Activated CD8-positive, alpha-beta T cell treated with anti-CD3 and anti-CD28 coated beads for 36 hours (primary cell): ENCODE measurements around the gene PLEKHO1. TPM values are rescaled to one million over a fixed set of nuclear protein-coding genes. Genes with fewer than 3 reads are reported as not detected.
"Not testable (repeated sequence)": the region's sequence is repeated elsewhere in the genome, so short reads cannot be mapped to it uniquely, and the experiment has no call there.

Experiments
- ATAC-seq: fragments of 200-7000 bp; cut with Tn5 transposase; one replicate; pipeline ENCODE4 v1.10.0; 2021; ENCODE audit warnings: mild to moderate bottlenecking, moderate library complexity
- CTCF ChIA-PET: fragments of 350-600 bp; sonication (Branson Sonifier 250); formaldehyde crosslinking; loops from one replicate; lab custom pipeline; 2021; ENCODE audit warnings: antibody characterized with exemption; lab: Charles Lee
- POLR2A ChIA-PET: fragments of 350-600 bp; sonication (Branson Sonifier 250); formaldehyde crosslinking; loops from one replicate; lab custom pipeline; 2021; ENCODE audit warnings: antibody characterized with exemption; lab: Charles Lee
- DNase-seq: peaks from one replicate; pipeline ENCODE4 v3.0.0-alpha.2; 2020
- H3K27ac Mint-ChIP-seq: one replicate; pipeline ENCODE4 v1.8.0; 2021; ENCODE audit warnings: mild to moderate bottlenecking, mixed read lengths
- H3K27me3 Mint-ChIP-seq: one replicate; pipeline ENCODE4 v1.8.0; 2021; ENCODE audit warnings: mixed read lengths
- H3K36me3 Mint-ChIP-seq: one replicate; pipeline ENCODE4 v1.8.0; 2021; ENCODE audit warnings: low read depth, mixed read lengths
- H3K4me1 Mint-ChIP-seq: one replicate; pipeline ENCODE4 v1.8.0; 2021; ENCODE audit warnings: low read depth, mixed read lengths
- H3K4me3 Mint-ChIP-seq: one replicate; pipeline ENCODE4 v1.8.0; 2021; ENCODE audit warnings: mild to moderate bottlenecking, moderate library complexity, mixed read lengths
- H3K9me3 Mint-ChIP-seq: one replicate; pipeline ENCODE4 v1.8.0; 2021; ENCODE audit warnings: mixed read lengths
- intact Hi-C: fragments of 100-400 bp; cut with micrococcal nuclease; formaldehyde crosslinking; loops from one replicate; pipeline ENCODE4 v1.10.0; 2022
- total RNA-seq, 2 experiments: library from RNA; stranded (reverse); gene quantifications; one replicate each; pipeline ENCODE4 v1.2.3, GENCODE V29; 2021
- TF ChIP-seq, protein P1 (sequence below): fragments of 200-600 bp; IDR thresholded peaks from one replicate; pipeline ENCODE4 v1.8.0; 2022; ENCODE audit warnings: antibody characterized with exemption, mild to moderate bottlenecking

PLEKHO1 gene
- total RNA-seq, 2 experiments from 2014 or later = 18.2 to 19.0 TPM

DNA sequence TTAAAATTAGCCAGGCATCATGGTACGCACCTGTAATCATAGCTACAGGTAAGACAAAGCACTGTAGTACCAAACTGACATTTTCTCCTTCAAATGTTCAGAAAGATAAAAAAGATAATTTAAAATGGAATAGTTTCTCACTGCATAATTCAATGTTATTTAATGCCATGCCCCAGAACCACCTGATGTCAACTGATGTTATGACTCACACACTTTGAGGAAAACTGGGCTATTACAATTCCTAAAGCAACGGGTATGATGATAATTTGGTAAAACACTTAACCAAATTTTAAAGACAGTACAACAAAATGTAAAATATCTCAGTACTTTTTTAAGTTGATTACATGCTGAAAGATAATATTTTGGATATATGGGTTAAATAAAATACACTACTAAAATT is 22.9 kb upstream of the PLEKHO1 start:
- no peaks in the 10 kb centered on the region for H3K9me3 Mint-ChIP-seq
- intact Hi-C loops = no loop called here
- no peak overlapping the region for H3K4me3 Mint-ChIP-seq
- ATAC-seq (no peak), DNase-seq (no peak)
- ChIA-PET POLR2A (interaction anchor here (1.0 to 1.5 kb wide), 3 partner anchors 11 to 59 kb away, joined by 3 read pairs; partner anchors contain the start of gene VPS45), CTCF (interaction anchor here (0.6 to 1.1 kb wide), 3 partner anchors 24 to 165 kb away, joined by 3 to 4 read pairs (median 3); no protein-coding TSS in a partner anchor)
- H3K27me3 Mint-ChIP-seq = no peaks in the 10 kb centered on the region
- no peak overlapping the region for H3K27ac Mint-ChIP-seq
- peaks cover 8% of the 10 kb centered on the region for H3K4me1 Mint-ChIP-seq
- TF ChIP-seq, protein P1, sequence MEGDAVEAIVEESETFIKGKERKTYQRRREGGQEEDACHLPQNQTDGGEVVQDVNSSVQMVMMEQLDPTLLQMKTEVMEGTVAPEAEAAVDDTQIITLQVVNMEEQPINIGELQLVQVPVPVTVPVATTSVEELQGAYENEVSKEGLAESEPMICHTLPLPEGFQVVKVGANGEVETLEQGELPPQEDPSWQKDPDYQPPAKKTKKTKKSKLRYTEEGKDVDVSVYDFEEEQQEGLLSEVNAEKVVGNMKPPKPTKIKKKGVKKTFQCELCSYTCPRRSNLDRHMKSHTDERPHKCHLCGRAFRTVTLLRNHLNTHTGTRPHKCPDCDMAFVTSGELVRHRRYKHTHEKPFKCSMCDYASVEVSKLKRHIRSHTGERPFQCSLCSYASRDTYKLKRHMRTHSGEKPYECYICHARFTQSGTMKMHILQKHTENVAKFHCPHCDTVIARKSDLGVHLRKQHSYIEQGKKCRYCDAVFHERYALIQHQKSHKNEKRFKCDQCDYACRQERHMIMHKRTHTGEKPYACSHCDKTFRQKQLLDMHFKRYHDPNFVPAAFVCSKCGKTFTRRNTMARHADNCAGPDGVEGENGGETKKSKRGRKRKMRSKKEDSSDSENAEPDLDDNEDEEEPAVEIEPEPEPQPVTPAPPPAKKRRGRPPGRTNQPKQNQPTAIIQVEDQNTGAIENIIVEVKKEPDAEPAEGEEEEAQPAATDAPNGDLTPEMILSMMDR = no peak
- H3K36me3 Mint-ChIP-seq = peaks cover 4% of the 10 kb centered on the region

DNA sequence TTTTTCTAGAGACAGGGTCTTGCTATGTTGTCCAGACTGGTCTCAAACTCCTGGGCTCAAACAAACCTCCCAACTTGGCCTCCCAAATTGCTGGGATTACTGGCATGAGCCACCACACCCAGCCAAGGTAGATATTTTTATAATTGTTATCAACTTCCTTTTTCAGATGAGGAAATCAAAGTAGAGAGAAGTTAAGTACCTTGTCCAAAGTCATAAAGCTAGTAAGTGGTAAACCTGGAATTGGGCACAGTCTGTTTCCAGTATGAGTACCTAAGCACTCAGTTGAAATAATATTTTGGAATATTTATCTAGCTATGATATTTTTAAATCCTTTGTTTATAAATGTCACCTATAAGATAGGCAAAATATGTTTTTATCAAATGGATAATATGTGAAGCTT is 22.3 kb upstream of the PLEKHO1 start:
- TF ChIP-seq, protein P1 = no peak
- ATAC-seq (no peak), DNase-seq (no peak)
- H3K27me3 Mint-ChIP-seq = no peaks in the 10 kb centered on the region
- CTCF ChIA-PET = interaction anchor here (0.6 to 1.1 kb wide), 4 partner anchors 25 to 166 kb away, joined by 3 to 4 read pairs (median 3); no protein-coding TSS in a partner anchor
- H3K36me3 Mint-ChIP-seq = peaks cover 4% of the 10 kb centered on the region
- intact Hi-C loops = no loop called here
- no peaks in the 10 kb centered on the region for H3K9me3 Mint-ChIP-seq
- POLR2A ChIA-PET = interaction anchor here (1.0 to 1.5 kb wide), 4 partner anchors 10 to 60 kb away, joined by 3 read pairs; partner anchors contain the start of gene VPS45
- H3K4me3 Mint-ChIP-seq = no peak overlapping the region
- H3K27ac Mint-ChIP-seq = no peak overlapping the region
- peaks cover 8% of the 10 kb centered on the region for H3K4me1 Mint-ChIP-seq

DNA sequence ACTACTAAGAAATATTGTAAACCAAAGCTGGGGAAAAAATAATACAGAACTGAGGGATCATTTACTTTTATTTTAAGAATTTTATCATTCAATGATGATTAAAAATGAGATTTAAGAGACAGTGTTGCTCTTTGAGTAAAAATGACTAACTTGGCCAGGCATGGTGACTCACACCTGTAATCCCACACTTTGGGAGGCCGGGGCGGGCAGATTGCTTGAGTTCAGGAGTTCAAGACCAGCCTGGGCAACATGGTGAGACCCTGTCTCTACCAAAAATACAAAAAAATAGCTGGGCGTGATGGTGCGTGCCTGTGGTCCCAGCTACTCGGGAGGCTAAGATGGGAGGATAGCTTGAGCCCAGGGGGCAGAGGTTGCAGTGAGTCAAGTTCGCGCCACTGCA is 21.8 kb upstream of the PLEKHO1 start:
- CTCF ChIA-PET = interaction anchor here (0.6 to 1.4 kb wide), 5 partner anchors 13 to 166 kb away, joined by 3 to 4 read pairs (median 3); no protein-coding TSS in a partner anchor
- intact Hi-C loops = no loop called here
- ATAC-seq (peak; percentile 60), DNase-seq (peak; percentile 60)
- peaks cover 3% of the 10 kb centered on the region for H3K36me3 Mint-ChIP-seq
- H3K27me3 Mint-ChIP-seq = no peaks in the 10 kb centered on the region
- TF ChIP-seq, protein P1 = no peak
- H3K4me3 Mint-ChIP-seq = no peak overlapping the region
- H3K4me1 Mint-ChIP-seq = peaks cover 8% of the 10 kb centered on the region
- H3K27ac Mint-ChIP-seq = peak overlapping the region; percentile 60
- no peaks in the 10 kb centered on the region for H3K9me3 Mint-ChIP-seq
- POLR2A ChIA-PET = interaction anchor here (1.0 to 1.5 kb wide), 3 partner anchors 10 to 20 kb away, joined by 3 read pairs; no protein-coding TSS in a partner anchor

DNA sequence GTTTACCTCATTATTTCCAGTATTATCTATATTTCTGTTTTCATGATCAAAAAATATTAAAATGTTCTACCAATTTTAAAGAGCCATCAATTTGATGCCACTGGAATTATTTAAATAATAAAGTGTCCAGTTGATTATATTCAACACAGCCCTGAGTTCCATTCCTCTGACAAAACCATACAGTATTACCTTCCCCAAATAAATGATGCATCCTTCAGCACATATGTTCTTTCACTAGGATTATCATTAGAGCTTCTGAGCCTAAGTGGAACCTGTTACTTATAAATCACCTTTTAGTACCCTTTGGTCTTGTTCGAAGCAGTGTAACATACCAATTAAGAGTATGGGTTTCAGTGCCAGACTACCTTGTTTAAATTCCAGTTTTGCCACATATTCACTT is 17.3 kb upstream of the PLEKHO1 start:
- Mint-ChIP-seq H3K27me3 (no peaks in the 10 kb centered on the region), H3K27ac (no peak overlapping the region), H3K36me3 (peaks cover 2% of the 10 kb centered on the region), H3K4me1 (peaks cover 4% of the 10 kb centered on the region), H3K9me3 (no peaks in the 10 kb centered on the region), H3K4me3 (no peak overlapping the region)
- intact Hi-C loops = no loop called here
- TF ChIP-seq, protein P1 = no peak
- DNase-seq (no peak), ATAC-seq (no peak)
- ChIA-PET POLR2A (interaction anchor here (1.0 kb wide), 1 partner anchor 11 kb away, joined by 3 read pairs; no protein-coding TSS in a partner anchor), CTCF (interaction anchor here (1.0 kb wide), 1 partner anchor 54 kb away, joined by 4 read pairs; no protein-coding TSS in a partner anchor)

DNA sequence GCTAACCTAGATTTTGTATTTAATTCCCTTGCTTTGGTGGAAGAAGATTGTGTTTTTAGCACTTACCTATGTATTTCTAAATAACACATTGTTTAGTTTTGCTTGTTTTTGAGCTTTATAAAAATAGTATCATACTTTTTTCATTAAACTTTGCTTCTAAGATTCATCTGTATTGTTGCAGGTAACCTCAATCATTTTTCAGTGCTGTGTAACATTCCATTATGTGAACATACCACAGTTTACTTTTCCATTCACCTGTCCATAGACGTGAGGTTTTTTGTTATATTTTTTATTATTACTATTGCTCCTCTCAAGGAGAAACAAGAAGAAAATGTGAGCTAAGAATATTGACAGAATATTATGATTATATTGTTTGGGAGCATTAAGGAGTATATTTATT is 15.2 kb upstream of the PLEKHO1 start:
- intact Hi-C loops = no loop called here
- no peak for ATAC-seq
- peaks cover 2% of the 10 kb centered on the region for H3K36me3 Mint-ChIP-seq
- H3K4me3 Mint-ChIP-seq = no peak overlapping the region
- no peak overlapping the region for H3K27ac Mint-ChIP-seq
- TF ChIP-seq, protein P1 = no peak
- H3K4me1 Mint-ChIP-seq = no peaks in the 10 kb centered on the region
- H3K27me3 Mint-ChIP-seq = no peaks in the 10 kb centered on the region
- ChIA-PET CTCF (no interaction called here), POLR2A (interaction anchor here (0.6 kb wide), 1 partner anchor 64 kb away, joined by 3 read pairs; no protein-coding TSS in a partner anchor)
- DNase-seq = no peak
- no peaks in the 10 kb centered on the region for H3K9me3 Mint-ChIP-seq

DNA sequence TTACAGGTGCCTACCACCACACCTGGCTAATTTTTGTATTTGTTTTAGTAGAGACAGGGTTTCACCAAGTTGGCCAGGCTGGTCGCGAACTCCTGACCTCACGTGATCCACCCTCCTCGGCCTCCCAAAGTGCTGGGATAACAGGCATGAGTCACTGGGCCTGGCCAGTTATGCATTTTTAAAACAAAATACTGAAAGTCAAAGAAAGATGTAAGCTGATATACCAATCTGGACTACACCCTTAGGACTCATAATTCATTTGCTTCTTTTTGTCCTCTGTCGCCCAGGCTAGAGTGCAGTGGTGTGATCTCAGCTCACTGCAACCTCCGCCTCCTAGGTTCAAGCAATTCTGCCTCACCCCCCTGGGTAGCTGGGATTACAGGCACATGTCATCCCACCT is 14.3 kb upstream of the PLEKHO1 start:
- H3K36me3 Mint-ChIP-seq, DNase-seq, H3K4me1 Mint-ChIP-seq, H3K9me3 Mint-ChIP-seq, CTCF ChIA-PET, ATAC-seq, H3K4me3 Mint-ChIP-seq, intact Hi-C loops, H3K27me3 Mint-ChIP-seq, H3K27ac Mint-ChIP-seq: not testable (repeated sequence)
- POLR2A ChIA-PET = interaction anchor here (0.6 to 0.7 kb wide), 2 partner anchors 63 to 204 kb away, joined by 3 read pairs; no protein-coding TSS in a partner anchor
